GM18867 (cell line): ENCODE measurements around the gene SIK1.
A peak's percentile ranks its signal among the peaks of the same experiment; 100 is the strongest.

Experiments
- ATAC-seq: cut with Tn5 transposase; IDR thresholded peaks from one replicate; pipeline ENCODE4 v1.9.1; 2021; ENCODE audit warnings: mild to moderate bottlenecking, moderate library complexity; ENCODE audit not compliant: unreplicated experiment

SIK1 gene

GRCh38 chr21:43369124-43369523, 57.8 kb downstream of the SIK1 start:
- peak; percentile 68 for ATAC-seq

- no peak for ATAC-seq
These were observed 58.2 kb downstream of the SIK1 start for GRCh38 chr21:43368685-43369084.

GRCh38 chr21:43367859-43368258, 59.1 kb downstream of the SIK1 start:
- no peak for ATAC-seq

- ATAC-seq: no peak
These were observed 59.6 kb downstream of the SIK1 start for GRCh38 chr21:43367296-43367695.

- no peak for ATAC-seq
These were observed 60.3 kb downstream of the SIK1 start for GRCh38 chr21:43366656-43367055.

- no peak for ATAC-seq
These were observed 61.1 kb downstream of the SIK1 start for GRCh38 chr21:43365611-43366426.

- ATAC-seq: no peak
These were observed 62.0 kb downstream of the SIK1 start for GRCh38 chr21:43364851-43365424.
